SU-DHL-6 (cell line): ENCODE data around the gene LARP4B.

Experiments used
- H2AFZ ChIP-seq: fragments of 200-600 bp; sonication (generic); 2 replicates; pipeline ENCODE4 v1.6.1; 2014; ENCODE audit warnings: low read depth, mild to moderate bottlenecking, moderate library complexity, mixed read lengths, antibody characterized with exemption, low read length; ENCODE audit not compliant: severe bottlenecking
- H3F3A ChIP-seq: fragments of 200-600 bp; shearing (Covaris generic); 2 replicates; pipeline ENCODE4 v1.6.0; 2016; ENCODE audit warnings: antibody characterized with exemption, mild to moderate bottlenecking; ENCODE audit not compliant: insufficient read depth
- H3K27ac ChIP-seq: fragments of 200-600 bp; sonication (generic); 2 replicates; pipeline ENCODE4 v1.5.1; 2016; ENCODE audit warnings: low read depth, mild to moderate bottlenecking, low read length, moderate library complexity, mixed read lengths
- H3K27me3 ChIP-seq: fragments of 200-600 bp; sonication (generic), shearing (Covaris generic); 2 replicates; pipeline ENCODE4 v1.6.0; 2014; ENCODE audit warnings: mild to moderate bottlenecking, low read length
- H3K36me3 ChIP-seq: fragments of 200-600 bp; sonication (generic); 2 replicates; pipeline ENCODE4 v1.6.1; 2014; ENCODE audit warnings: mild to moderate bottlenecking, low read length, mixed read lengths
- H3K4me2 ChIP-seq: fragments of 300-600, 200-600 bp; shearing (Covaris generic), sonication (generic); 2 replicates; pipeline ENCODE4 v1.6.0; 2014; ENCODE audit warnings: low read length, low read depth, mild to moderate bottlenecking; ENCODE audit not compliant: poor library complexity, severe bottlenecking
- H3K4me3 ChIP-seq: fragments of 200-600 bp; sonication (generic); 2 replicates; pipeline ENCODE4 v1.5.1; 2014; ENCODE audit warnings: antibody characterized with exemption, low read length, mild to moderate bottlenecking, mixed read lengths; ENCODE audit not compliant: insufficient read depth, poor library complexity, severe bottlenecking
- H3K79me2 ChIP-seq: fragments of 200-600 bp; sonication (generic); 2 replicates; pipeline ENCODE4 v1.6.1; 2014; ENCODE audit warnings: mild to moderate bottlenecking, low read length, moderate library complexity; ENCODE audit not compliant: insufficient read depth
- H3K9ac ChIP-seq: fragments of 200-600 bp; sonication (generic); 2 replicates; pipeline ENCODE4 v1.7.0; 2014; ENCODE audit warnings: mild to moderate bottlenecking, low read length
- H3K9me2 ChIP-seq: fragments of 200-600 bp; sonication (generic); replicated peaks from 2 replicates; pipeline ENCODE4 v1.6.1; 2014; ENCODE audit warnings: low read length; ENCODE audit not compliant: insufficient read depth
- H3K9me3 ChIP-seq: fragments of 200-600 bp; sonication (generic); 2 replicates; pipeline ENCODE4 v1.6.1; 2014; ENCODE audit warnings: low read length, mixed read lengths; ENCODE audit not compliant: insufficient read depth
- H4K20me1 ChIP-seq: fragments of 200-600 bp; sonication (generic); 2 replicates; pipeline ENCODE4 v1.6.1; 2014; ENCODE audit warnings: low read depth, mild to moderate bottlenecking, antibody characterized with exemption, low read length, moderate library complexity, mixed read lengths
- EZH2phosphoT487 ChIP-seq: fragments of 200-600 bp; sonication (generic), shearing (Covaris generic); conservative IDR thresholded peaks from 2 replicates; pipeline ENCODE4 v1.6.1; 2018; ENCODE audit warnings: mild to moderate bottlenecking, antibody characterized with exemption, low read length, moderate library complexity, mixed read lengths
- TF ChIP-seq, protein P1 (sequence below): fragments of 200-600 bp; sonication (generic); IDR thresholded peaks from one replicate; pipeline ENCODE4 v1.5.1; 2017; ENCODE audit warnings: antibody characterized with exemption, mild to moderate bottlenecking, low read length, moderate library complexity; ENCODE audit not compliant: insufficient read depth, poor library complexity, severe bottlenecking

LARP4B gene

DNA sequence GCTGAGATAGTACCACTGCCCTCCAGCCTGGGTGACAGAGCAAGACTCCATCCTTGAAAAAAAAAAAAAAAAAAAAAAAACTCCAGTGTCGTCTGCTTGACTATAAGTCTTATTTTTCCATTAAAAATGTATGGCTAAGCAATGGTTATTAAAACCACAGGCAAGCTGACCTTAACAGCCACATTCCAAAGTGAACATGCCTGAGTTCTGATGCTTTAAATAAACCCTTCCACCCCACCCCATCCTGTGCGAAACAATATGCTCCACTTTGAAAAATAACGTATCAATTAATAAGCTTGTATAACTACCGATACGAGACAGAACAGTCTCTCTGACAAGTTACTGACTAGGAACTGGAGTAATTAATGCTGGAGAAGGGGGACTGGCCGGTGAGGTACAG, 63.7 kb downstream of the LARP4B start:
- Histone ChIP-seq H3K9me3 (no peaks in the 10 kb centered on the region), H3K4me3 (no peak overlapping the region), H3K4me2 (no peak overlapping the region), H3K9me2 (no peaks in the 10 kb centered on the region), H3K36me3 (peaks cover 7% of the 10 kb centered on the region), H3K27me3 (no peaks in the 10 kb centered on the region), H3F3A (no peaks in the 10 kb centered on the region), H2AFZ (no peak overlapping the region), H4K20me1 (peaks cover 9% of the 10 kb centered on the region; the same call in 1 of the 2 replicates), H3K27ac (no peak overlapping the region), H3K9ac (no peak overlapping the region), H3K79me2 (peaks cover 60% of the 10 kb centered on the region)
- TF ChIP-seq, protein P1, sequence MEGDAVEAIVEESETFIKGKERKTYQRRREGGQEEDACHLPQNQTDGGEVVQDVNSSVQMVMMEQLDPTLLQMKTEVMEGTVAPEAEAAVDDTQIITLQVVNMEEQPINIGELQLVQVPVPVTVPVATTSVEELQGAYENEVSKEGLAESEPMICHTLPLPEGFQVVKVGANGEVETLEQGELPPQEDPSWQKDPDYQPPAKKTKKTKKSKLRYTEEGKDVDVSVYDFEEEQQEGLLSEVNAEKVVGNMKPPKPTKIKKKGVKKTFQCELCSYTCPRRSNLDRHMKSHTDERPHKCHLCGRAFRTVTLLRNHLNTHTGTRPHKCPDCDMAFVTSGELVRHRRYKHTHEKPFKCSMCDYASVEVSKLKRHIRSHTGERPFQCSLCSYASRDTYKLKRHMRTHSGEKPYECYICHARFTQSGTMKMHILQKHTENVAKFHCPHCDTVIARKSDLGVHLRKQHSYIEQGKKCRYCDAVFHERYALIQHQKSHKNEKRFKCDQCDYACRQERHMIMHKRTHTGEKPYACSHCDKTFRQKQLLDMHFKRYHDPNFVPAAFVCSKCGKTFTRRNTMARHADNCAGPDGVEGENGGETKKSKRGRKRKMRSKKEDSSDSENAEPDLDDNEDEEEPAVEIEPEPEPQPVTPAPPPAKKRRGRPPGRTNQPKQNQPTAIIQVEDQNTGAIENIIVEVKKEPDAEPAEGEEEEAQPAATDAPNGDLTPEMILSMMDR, result no peak
- TF ChIP-seq EZH2phosphoT487, result no peak

DNA sequence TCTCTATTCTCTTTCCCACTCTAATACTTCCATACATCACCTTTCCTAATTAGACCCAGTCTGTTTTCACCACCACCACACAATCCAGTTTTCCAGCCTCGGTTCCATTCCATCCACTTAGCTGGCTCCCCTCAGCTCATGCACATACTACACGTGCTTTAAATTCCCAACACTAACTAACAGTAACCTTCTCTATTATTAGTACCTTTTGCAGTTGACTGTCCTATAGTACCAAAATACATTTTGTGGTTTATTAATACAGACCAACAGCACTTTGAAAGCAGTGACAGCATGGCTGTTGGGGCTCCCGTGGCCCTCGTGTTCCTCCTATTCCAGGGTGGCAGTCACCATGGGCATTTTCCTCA, 64.9 kb downstream of the LARP4B start:
- H3K4me2 ChIP-seq, result no peak overlapping the region
- TF ChIP-seq, protein P1, result no peak
- no peak for TF ChIP-seq EZH2phosphoT487
- H2AFZ ChIP-seq, result no peak overlapping the region
- peaks cover 48% of the 10 kb centered on the region for H3K79me2 ChIP-seq
- H3F3A ChIP-seq, result no peaks in the 10 kb centered on the region
- no peaks in the 10 kb centered on the region for H3K27me3 ChIP-seq
- H3K36me3 ChIP-seq, result peaks cover 12% of the 10 kb centered on the region
- H3K9me3 ChIP-seq, result no peaks in the 10 kb centered on the region
- H3K4me3 ChIP-seq, result no peak overlapping the region
- H3K27ac ChIP-seq, result no peak overlapping the region
- no peak overlapping the region for H3K9ac ChIP-seq
- peaks cover 9% of the 10 kb centered on the region; the same call in 1 of the 2 replicates for H4K20me1 ChIP-seq
- no peaks in the 10 kb centered on the region for H3K9me2 ChIP-seq

DNA sequence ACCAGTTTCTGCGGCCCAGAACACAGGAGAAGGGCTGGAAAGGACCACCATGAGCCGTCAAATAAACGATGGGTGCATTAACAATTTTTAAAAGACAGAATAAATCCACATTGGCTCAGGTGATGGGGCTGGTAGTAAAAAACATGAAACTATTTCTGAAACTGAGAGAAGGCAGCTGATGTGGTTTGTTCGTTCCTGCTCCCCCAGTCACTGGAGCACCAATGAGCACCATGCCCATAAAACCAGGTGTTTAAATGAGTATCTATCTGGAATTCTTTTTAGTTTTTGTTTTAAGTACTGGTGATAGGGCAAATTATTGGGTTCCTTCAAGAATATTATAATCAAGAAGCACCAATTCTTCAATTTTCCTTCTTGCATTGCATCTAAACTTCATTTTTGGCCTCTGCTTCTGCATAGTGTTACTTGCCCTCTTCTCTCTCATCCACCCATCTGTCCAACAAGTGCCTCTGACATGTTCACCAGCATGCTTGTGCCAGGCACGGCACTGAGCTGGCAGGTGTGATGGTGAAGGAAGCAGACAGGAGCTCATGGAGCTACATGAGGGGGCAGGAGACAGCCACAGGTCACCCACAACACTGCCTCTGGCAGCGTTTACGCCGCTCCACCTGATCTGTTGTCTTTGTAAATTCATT, 65.5 kb downstream of the LARP4B start:
- H3K9me3 ChIP-seq, result no peaks in the 10 kb centered on the region
- no peak overlapping the region for H3K27ac ChIP-seq
- H3K4me3 ChIP-seq, result no peak overlapping the region
- H3K36me3 ChIP-seq, result peaks cover 12% of the 10 kb centered on the region
- H3K79me2 ChIP-seq, result peaks cover 44% of the 10 kb centered on the region
- TF ChIP-seq, protein P1, result no peak
- TF ChIP-seq EZH2phosphoT487, result no peak
- H3F3A ChIP-seq, result no peaks in the 10 kb centered on the region
- H3K27me3 ChIP-seq, result no peaks in the 10 kb centered on the region
- H3K9ac ChIP-seq, result no peak overlapping the region
- H4K20me1 ChIP-seq, result peaks cover 9% of the 10 kb centered on the region; the same call in 1 of the 2 replicates
- H3K4me2 ChIP-seq, result no peak overlapping the region
- H2AFZ ChIP-seq, result no peak overlapping the region
- no peaks in the 10 kb centered on the region for H3K9me2 ChIP-seq
